Mucosa of descending colon (tissue), 3 donors: ENCODE data around the gene ARHGEF25. TPM values are rescaled to one million over a fixed set of nuclear protein-coding genes. Genes with fewer than 3 reads are reported as not detected.
A peak's percentile ranks its signal among the peaks of the same experiment; 100 is the strongest.

Experiments
- ATAC-seq: fragments of 200-7000 bp; cut with Tn5 transposase; one replicate; pipeline ENCODE4 v1.9.1; 2020; ENCODE audit warnings: mild to moderate bottlenecking, moderate library complexity
- DNase-seq, 3 donors: peaks; one replicate each; pipeline ENCODE4 v3.0.0-alpha.2; 2020
- H3K36me3 ChIP-seq: fragments of 200-600 bp; one replicate; pipeline ENCODE4 v1.8.0; 2021; ENCODE audit warnings: low read depth, mild to moderate bottlenecking
- H3K4me1 ChIP-seq: fragments of 200-600 bp; one replicate; pipeline ENCODE4 v1.8.0; 2021; ENCODE audit warnings: low read depth, mild to moderate bottlenecking
- H3K4me3 ChIP-seq: fragments of 200-600 bp; one replicate; pipeline ENCODE4 v1.8.0; 2021; ENCODE audit warnings: mild to moderate bottlenecking
- H3K9me3 ChIP-seq: fragments of 200-600 bp; one replicate; pipeline ENCODE4 v1.8.0; 2021; ENCODE audit warnings: mild to moderate bottlenecking
- CTCF ChIP-seq: fragments of 200-600 bp; IDR thresholded peaks from one replicate; pipeline ENCODE4 v1.8.0; 2022; ENCODE audit warnings: antibody characterized with exemption, mild to moderate bottlenecking
- intact Hi-C, 2 donors: fragments of 100-400 bp; cut with DNase I in 1 of 2; cut with micrococcal nuclease in 1 of 2; formaldehyde crosslinking; loops; one replicate each; pipeline versions ENCODE4 v1.11.0 to v1.11.1; 2022; cut with DNase I, micrococcal nuclease
- total RNA-seq, 3 donors: library from RNA; stranded (reverse); fragmentation: NEBNext Ultra II Directional in 2 of 3; extraction: Animal tissue kit (Norgen Biotek cat#: 25700) in 2 of 3; gene quantifications; one replicate each; pipeline versions ENCODE4 v1.2.1 to v1.2.4, GENCODE V29; 2021 to 2023
- donor health status: DM: no; HTN: no; CAD: no; lungs with moderate emphysema.
- donor health status: DM: no; HTN: no; CAD: no.
- donor health status: DM: no; HTN: yes; CAD: no.

ARHGEF25 gene
- total RNA-seq, 3 donors from 2014 or later, result 5.0 to 129 (median 11.0) TPM

GRCh38 chr12:57620245-57620935, 9.2 kb downstream of the ARHGEF25 start:
- ATAC-seq (no peak), DNase-seq (no peak)
- Histone ChIP-seq H3K36me3 (no peaks in the 10 kb centered on the region), H3K9me3 (no peaks in the 10 kb centered on the region), H3K4me3 (no peak overlapping the region), H3K4me1 (peaks cover 11% of the 10 kb centered on the region)
- TF ChIP-seq CTCF, result no peak
- intact Hi-C loops, result loop anchor here (5.0 kb wide), 1 partner anchor 38 kb away; no protein-coding TSS in a partner anchor

- Histone ChIP-seq H3K4me3 (no peak overlapping the region), H3K4me1 (peaks cover 11% of the 10 kb centered on the region), H3K36me3 (no peaks in the 10 kb centered on the region), H3K9me3 (no peaks in the 10 kb centered on the region)
- ATAC-seq, result no peak
- intact Hi-C loops, result loop anchor here (5.0 kb wide), 1 partner anchor 39 kb away; no protein-coding TSS in a partner anchor
- TF ChIP-seq CTCF, result no peak
- no peak for DNase-seq
These were observed 9.8 kb downstream of the ARHGEF25 start for GRCh38 chr12:57620936-57621496.

- H3K4me1 ChIP-seq, result peaks cover 11% of the 10 kb centered on the region
- ATAC-seq (peak; percentile 75), DNase-seq (peak in 2 of 3 donors; percentile 71 to 72)
- intact Hi-C loops, result loop anchor here (5.0 kb wide), 1 partner anchor 39 kb away; no protein-coding TSS in a partner anchor
- no peaks in the 10 kb centered on the region for H3K9me3 ChIP-seq
- H3K4me3 ChIP-seq, result no peak overlapping the region
- no peaks in the 10 kb centered on the region for H3K36me3 ChIP-seq
- peak; percentile 86 for TF ChIP-seq CTCF
These were observed 10.5 kb downstream of the ARHGEF25 start for GRCh38 chr12:57621497-57622292.

DNA sequence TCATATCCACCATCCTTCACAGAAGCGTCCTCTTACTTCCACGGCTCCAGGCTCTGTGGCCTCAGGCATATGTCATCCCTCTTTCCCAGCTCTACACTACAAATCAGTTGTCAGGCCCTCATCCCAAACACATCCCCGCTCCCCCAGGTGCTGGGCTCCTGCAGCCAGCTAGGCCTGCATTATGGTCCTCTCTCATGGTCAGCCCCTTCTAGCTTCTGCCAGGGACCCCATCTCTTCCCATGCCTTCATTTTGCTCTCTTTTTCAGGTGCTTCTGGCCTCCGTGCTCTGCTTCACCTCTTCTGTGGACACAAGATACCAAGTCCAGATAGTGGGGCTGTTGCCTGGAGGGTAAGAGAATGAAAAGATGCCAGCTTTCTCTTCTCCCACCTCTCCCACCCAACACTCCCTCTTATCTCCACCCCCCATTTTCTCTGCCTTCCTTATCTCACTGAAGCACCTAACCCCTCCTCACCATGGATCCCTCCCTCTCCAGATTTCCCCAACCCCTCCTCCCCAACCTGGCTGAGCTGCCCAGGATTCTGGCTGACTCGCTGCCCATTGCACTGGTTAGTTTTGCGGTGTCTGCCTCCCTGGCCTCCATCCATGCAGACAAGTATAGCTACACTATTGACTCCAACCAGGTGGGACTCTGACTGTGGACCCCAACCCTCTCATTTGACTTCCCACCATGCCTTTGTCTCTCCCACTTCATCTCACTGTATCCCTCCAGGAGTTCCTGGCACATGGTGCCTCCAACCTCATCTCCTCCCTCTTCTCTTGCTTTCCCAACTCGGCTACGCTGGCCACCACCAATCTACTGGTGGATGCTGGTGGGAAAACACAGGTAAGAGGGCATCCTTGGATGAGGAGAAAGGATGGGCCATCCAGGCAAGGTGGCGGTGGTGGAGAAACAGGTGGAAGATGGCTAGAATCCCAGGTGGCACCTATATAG, 11.3 kb downstream of the ARHGEF25 start:
- intact Hi-C loops, result loop anchor here (5.0 kb wide), 1 partner anchor 40 kb away; no protein-coding TSS in a partner anchor
- no peaks in the 10 kb centered on the region for H3K36me3 ChIP-seq
- peaks cover 11% of the 10 kb centered on the region for H3K4me1 ChIP-seq
- no peak for DNase-seq
- no peaks in the 10 kb centered on the region for H3K9me3 ChIP-seq
- no peak for ATAC-seq
- no peak for TF ChIP-seq CTCF
- H3K4me3 ChIP-seq, result no peak overlapping the region

DNA sequence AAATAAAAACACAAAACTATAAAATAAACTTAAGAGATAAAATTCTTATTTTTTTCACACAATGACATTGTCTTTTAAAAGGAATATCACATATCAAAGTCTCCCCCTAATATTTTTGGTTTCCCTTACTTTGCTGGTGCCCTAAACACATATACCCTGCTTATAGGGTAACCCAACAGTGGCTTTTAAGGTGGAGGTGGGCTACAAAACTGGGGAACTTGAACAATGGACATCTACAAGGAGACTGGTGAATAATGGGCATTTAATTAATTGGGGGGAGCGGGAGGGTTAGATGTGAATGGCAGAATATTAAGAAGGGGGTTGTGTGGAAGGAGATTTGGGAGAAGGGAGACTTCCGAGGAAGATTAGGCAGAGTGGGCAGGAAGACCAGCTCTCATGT, 12.2 kb downstream of the ARHGEF25 start:
- no peak for ATAC-seq
- no peaks in the 10 kb centered on the region for H3K9me3 ChIP-seq
- H3K4me3 ChIP-seq, result no peak overlapping the region
- no peaks in the 10 kb centered on the region for H3K36me3 ChIP-seq
- intact Hi-C loops, result loop anchor here (5.0 kb wide), 1 partner anchor 41 kb away; no protein-coding TSS in a partner anchor
- no peak for DNase-seq
- H3K4me1 ChIP-seq, result peaks cover 11% of the 10 kb centered on the region
- TF ChIP-seq CTCF, result no peak
